H1 (cell line): ENCODE measurements around the gene TBK1.

Experiments used
- CTCF ChIP-seq, 3 experiments: IDR thresholded peaks; 1 replicate in 2 of 3; 2 replicates in 1 of 3; pipeline versions ENCODE4 v1.5.1 to v1.6.1; 2011; ENCODE audit warnings: low read length in 3 of 3, mild to moderate bottlenecking in 3 of 3, inconsistent platforms in 2 of 3, low read depth in 1 of 3, moderate library complexity in 1 of 3; ENCODE audit not compliant: insufficient read depth in 1 of 3; ENCODE audit errors: control extremely low read depth in 1 of 3
- EZH2 ChIP-seq: fragments of 200-600 bp; sonication (generic); IDR thresholded peaks from 2 replicates; pipeline ENCODE4 v1.7.1; 2012; ENCODE audit warnings: low read depth, mild to moderate bottlenecking, moderate library complexity, low read length, inconsistent platforms; ENCODE audit not compliant: severe bottlenecking
- MAX ChIP-seq: IDR thresholded peaks from 2 replicates; pipeline ENCODE4 v1.6.1; 2012; ENCODE audit warnings: inconsistent platforms
- POLR2A ChIP-seq, 2 experiments: IDR thresholded peaks; 1 replicate in 1 of 2; 2 replicates in 1 of 2; pipeline ENCODE4 v1.6.1; 2011; ENCODE audit warnings: low read depth in 2 of 2, low read length in 2 of 2, mild to moderate bottlenecking in 2 of 2; ENCODE audit errors: control extremely low read depth in 1 of 2
- TAF1 ChIP-seq: IDR thresholded peaks from 2 replicates; pipeline ENCODE4 v1.6.1; 2011; ENCODE audit warnings: mild to moderate bottlenecking, low read depth, low read length
- TBP ChIP-seq: IDR thresholded peaks from 2 replicates; pipeline ENCODE4 v1.6.1; 2011; ENCODE audit warnings: low read depth, low read length, improper control_type of control experiment

- TF ChIP-seq TAF1 (no peak), EZH2 (no peak), CTCF (IDR thresholded peaks at IDR 0.05; ENCODE audit: control extremely low read depth in 1 of 3, insufficient read depth in 1 of 3, low read depth in 1 of 3, low read length in 3 of 3) (no peak), TBP (no peak), POLR2A (IDR thresholded peaks at IDR 0.05; ENCODE audit: control extremely low read depth in 1 of 2, low read depth in 2 of 2, low read length in 2 of 2) (no peak), MAX (no peak)
Observed at GRCh38 chr12:64440100-64440499, 11.8 kb upstream of the TBK1 start.
